Measurements from ENCODE around the gene RET.
"Not testable (repeated sequence)": the region's sequence is repeated elsewhere in the genome, so short reads cannot be mapped to it uniquely, and the experiment has no call there.

RET gene

DNA sequence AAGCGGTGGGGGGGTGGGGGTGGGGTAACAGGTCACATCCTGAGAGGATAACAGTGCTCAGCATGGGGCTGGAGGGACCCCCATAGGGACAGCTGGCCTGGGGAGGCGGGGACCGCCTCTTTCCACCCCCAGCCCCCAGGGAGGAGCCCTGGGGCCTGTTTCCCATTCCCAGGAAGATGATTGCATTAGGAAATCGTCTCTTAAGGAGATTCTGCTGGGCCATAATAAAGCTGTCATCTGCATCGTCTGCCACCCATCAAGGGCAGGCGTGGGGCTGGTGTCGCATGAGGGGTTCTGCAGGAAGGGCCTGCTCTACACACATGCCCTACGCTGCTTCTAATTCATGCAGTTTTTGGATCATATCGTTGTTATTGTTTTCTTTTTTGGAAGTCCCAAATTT lies 17.2 kb downstream of the RET start:
- Histone ChIP-seq H3K27me3 (ENCODE audit: low read depth, low read length) (no peaks in the 10 kb centered on the region), H3K9ac (ENCODE audit: low read length) (no peak overlapping the region), H3K36me3 (replicated peaks; ENCODE audit: low read depth, low read length) (no peaks in the 10 kb centered on the region), H3K79me2 (ENCODE audit: low read length) (no peaks in the 10 kb centered on the region), H3K4me1 (ENCODE audit: low read length) (no peaks in the 10 kb centered on the region), H3K4me2 (ENCODE audit: low read length) (no peak overlapping the region), H3K9me3 (ENCODE audit: insufficient read depth, low read length) (no peaks in the 10 kb centered on the region), H3K4me3 (ENCODE audit: low read length) (no peak overlapping the region), H4K20me1 (ENCODE audit: insufficient read depth, low read length) (no peaks in the 10 kb centered on the region), H2AFZ (ENCODE audit: low read depth, low read length) (no peak overlapping the region), H3K27ac (ENCODE audit: low read length) (no peak overlapping the region)
- TF ChIP-seq EZH2phosphoT487 (IDR thresholded peaks at IDR 0.05; ENCODE audit: low read depth) = no peak
- TF ChIP-seq, protein P1, sequence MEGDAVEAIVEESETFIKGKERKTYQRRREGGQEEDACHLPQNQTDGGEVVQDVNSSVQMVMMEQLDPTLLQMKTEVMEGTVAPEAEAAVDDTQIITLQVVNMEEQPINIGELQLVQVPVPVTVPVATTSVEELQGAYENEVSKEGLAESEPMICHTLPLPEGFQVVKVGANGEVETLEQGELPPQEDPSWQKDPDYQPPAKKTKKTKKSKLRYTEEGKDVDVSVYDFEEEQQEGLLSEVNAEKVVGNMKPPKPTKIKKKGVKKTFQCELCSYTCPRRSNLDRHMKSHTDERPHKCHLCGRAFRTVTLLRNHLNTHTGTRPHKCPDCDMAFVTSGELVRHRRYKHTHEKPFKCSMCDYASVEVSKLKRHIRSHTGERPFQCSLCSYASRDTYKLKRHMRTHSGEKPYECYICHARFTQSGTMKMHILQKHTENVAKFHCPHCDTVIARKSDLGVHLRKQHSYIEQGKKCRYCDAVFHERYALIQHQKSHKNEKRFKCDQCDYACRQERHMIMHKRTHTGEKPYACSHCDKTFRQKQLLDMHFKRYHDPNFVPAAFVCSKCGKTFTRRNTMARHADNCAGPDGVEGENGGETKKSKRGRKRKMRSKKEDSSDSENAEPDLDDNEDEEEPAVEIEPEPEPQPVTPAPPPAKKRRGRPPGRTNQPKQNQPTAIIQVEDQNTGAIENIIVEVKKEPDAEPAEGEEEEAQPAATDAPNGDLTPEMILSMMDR (IDR thresholded peaks at IDR 0.05; ENCODE audit: low read depth, low read length) = no peak

DNA sequence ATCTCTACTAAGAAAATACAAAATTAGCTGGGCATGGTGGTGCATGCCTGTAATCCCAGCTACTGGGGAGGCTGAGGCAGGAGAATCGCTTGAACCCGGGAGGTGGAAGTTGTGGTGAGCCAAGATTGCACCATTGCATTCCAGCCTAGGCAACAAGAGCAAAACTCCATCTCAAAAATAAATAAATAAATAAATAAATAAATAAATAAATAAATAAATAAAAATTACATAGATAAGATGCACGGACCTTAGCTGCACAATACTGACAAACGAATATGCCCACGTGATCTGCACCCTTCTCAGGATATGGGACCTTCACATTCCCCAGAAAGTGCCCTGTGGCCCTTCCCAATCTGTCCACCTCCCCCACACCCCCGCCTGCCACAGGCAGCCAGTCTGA lies 22.5 kb downstream of the RET start:
- H3K9ac ChIP-seq (ENCODE audit: low read length); H3K4me3 ChIP-seq (ENCODE audit: low read length); H3K9me3 ChIP-seq (ENCODE audit: insufficient read depth, low read length); H2AFZ ChIP-seq (ENCODE audit: low read depth, low read length); H3K27me3 ChIP-seq (ENCODE audit: low read depth, low read length); H4K20me1 ChIP-seq (ENCODE audit: insufficient read depth, low read length); H3K4me1 ChIP-seq (ENCODE audit: low read length); H3K36me3 ChIP-seq (replicated peaks; ENCODE audit: low read depth, low read length); H3K4me2 ChIP-seq (ENCODE audit: low read length); H3K27ac ChIP-seq (ENCODE audit: low read length); H3K79me2 ChIP-seq (ENCODE audit: low read length): not testable (repeated sequence)

DNA sequence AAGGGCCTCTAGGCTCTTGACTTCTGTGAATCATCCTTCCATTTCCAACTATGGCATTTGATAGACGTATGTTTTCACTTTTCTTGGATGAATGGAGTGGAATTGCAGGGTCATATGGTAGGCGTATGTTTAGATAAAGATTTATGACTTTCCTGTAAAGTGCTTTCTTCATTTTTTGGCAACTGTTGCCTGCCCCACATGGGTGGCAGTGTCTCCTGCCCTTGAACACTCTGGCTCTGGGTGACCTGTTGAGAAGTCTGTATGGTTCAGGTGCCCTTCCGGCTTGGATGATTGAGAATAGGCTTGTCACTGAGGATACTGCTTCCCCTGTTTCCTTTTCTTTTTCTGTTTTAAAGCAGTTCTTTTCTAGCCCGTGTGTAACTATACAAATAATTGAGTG lies 23.1 kb downstream of the RET start:
- no peak overlapping the region for H2AFZ ChIP-seq (ENCODE audit: low read depth, low read length)
- H3K4me1 ChIP-seq (ENCODE audit: low read length) = no peaks in the 10 kb centered on the region
- no peak overlapping the region for H3K9ac ChIP-seq (ENCODE audit: low read length)
- no peaks in the 10 kb centered on the region for H3K27me3 ChIP-seq (ENCODE audit: low read depth, low read length)
- H3K36me3 ChIP-seq (replicated peaks; ENCODE audit: low read depth, low read length) = no peaks in the 10 kb centered on the region
- H3K9me3 ChIP-seq (ENCODE audit: insufficient read depth, low read length) = no peaks in the 10 kb centered on the region
- no peak overlapping the region for H3K4me3 ChIP-seq (ENCODE audit: low read length)
- H3K4me2 ChIP-seq (ENCODE audit: low read length) = no peak overlapping the region
- TF ChIP-seq, protein P1 (IDR thresholded peaks at IDR 0.05; ENCODE audit: low read depth, low read length) = no peak
- no peak for TF ChIP-seq EZH2phosphoT487 (IDR thresholded peaks at IDR 0.05; ENCODE audit: low read depth)
- H4K20me1 ChIP-seq (ENCODE audit: insufficient read depth, low read length) = no peaks in the 10 kb centered on the region
- H3K79me2 ChIP-seq (ENCODE audit: low read length) = no peaks in the 10 kb centered on the region
- H3K27ac ChIP-seq (ENCODE audit: low read length) = no peak overlapping the region

DNA sequence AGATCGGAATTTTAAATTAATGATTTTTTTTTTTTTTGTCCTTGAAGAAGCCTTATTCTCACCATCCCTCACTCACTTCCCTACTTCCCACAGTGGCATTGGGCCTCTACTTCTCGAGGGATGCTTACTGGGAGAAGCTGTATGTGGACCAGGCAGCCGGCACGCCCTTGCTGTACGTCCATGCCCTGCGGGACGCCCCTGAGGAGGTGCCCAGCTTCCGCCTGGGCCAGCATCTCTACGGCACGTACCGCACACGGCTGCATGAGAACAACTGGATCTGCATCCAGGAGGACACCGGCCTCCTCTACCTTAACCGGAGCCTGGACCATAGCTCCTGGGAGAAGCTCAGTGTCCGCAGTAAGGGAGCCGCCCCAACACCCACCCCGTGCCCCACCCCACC lies 23.5 kb downstream of the RET start:
- H3K4me1 ChIP-seq (ENCODE audit: low read length) = no peaks in the 10 kb centered on the region
- H3K9ac ChIP-seq (ENCODE audit: low read length) = no peak overlapping the region
- TF ChIP-seq, protein P1 (IDR thresholded peaks at IDR 0.05; ENCODE audit: low read depth, low read length) = no peak
- TF ChIP-seq EZH2phosphoT487 (IDR thresholded peaks at IDR 0.05; ENCODE audit: low read depth) = no peak
- no peak overlapping the region for H3K4me2 ChIP-seq (ENCODE audit: low read length)
- H4K20me1 ChIP-seq (ENCODE audit: insufficient read depth, low read length) = no peaks in the 10 kb centered on the region
- H3K79me2 ChIP-seq (ENCODE audit: low read length) = no peaks in the 10 kb centered on the region
- H3K36me3 ChIP-seq (replicated peaks; ENCODE audit: low read depth, low read length) = no peaks in the 10 kb centered on the region
- H2AFZ ChIP-seq (ENCODE audit: low read depth, low read length) = no peak overlapping the region
- H3K9me3 ChIP-seq (ENCODE audit: insufficient read depth, low read length) = no peaks in the 10 kb centered on the region
- H3K27me3 ChIP-seq (ENCODE audit: low read depth, low read length) = no peaks in the 10 kb centered on the region
- no peak overlapping the region for H3K27ac ChIP-seq (ENCODE audit: low read length)
- no peak overlapping the region for H3K4me3 ChIP-seq (ENCODE audit: low read length)

All from OCI-LY3 (cell line).